NOMO-1 treated with DMSO at 0.1 percent for 48 hours (cell line): ENCODE data around the gene TMPRSS5.
"Not testable (repeated sequence)": the region's sequence is repeated elsewhere in the genome, so short reads cannot be mapped to it uniquely, and the experiment has no call there.

Experiments used
- DNase-seq: peaks from one replicate; lab custom pipeline; 2025; ENCODE audit not compliant: unreplicated experiment; lab: John Stamatoyannopoulos, UW

TMPRSS5 gene

GRCh38 chr11:113697756-113698407 lies 8.2 kb downstream of the TMPRSS5 start:
- no peak for DNase-seq

DNA sequence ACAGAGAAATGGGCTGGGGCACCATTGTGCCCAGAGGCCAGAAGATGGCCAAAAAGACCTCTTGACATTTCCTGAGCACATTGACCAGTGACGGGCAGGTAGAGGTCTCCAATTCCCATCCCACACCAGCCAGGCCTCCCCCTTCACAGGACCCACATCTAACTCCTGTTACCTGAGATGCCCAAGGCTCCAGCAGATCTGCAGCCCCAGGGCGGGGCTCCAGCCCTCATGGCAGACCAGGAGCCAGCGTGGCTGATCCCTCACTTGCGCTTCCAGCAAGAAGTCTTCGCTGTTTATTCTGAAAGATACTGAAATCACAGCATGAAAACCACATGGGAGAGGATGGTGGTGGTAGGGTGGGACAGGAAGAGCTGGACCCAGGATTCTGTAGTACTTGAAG lies 9.0 kb downstream of the TMPRSS5 start:
- DNase-seq, result no peak

GRCh38 chr11:113695207-113695606 lies 10.9 kb downstream of the TMPRSS5 start:
- DNase-seq, result no peak

GRCh38 chr11:113694390-113694789 lies 11.7 kb downstream of the TMPRSS5 start:
- no peak for DNase-seq

- no peak for DNase-seq
Measured at GRCh38 chr11:113693030-113693429, 13.1 kb downstream of the TMPRSS5 start.

DNA sequence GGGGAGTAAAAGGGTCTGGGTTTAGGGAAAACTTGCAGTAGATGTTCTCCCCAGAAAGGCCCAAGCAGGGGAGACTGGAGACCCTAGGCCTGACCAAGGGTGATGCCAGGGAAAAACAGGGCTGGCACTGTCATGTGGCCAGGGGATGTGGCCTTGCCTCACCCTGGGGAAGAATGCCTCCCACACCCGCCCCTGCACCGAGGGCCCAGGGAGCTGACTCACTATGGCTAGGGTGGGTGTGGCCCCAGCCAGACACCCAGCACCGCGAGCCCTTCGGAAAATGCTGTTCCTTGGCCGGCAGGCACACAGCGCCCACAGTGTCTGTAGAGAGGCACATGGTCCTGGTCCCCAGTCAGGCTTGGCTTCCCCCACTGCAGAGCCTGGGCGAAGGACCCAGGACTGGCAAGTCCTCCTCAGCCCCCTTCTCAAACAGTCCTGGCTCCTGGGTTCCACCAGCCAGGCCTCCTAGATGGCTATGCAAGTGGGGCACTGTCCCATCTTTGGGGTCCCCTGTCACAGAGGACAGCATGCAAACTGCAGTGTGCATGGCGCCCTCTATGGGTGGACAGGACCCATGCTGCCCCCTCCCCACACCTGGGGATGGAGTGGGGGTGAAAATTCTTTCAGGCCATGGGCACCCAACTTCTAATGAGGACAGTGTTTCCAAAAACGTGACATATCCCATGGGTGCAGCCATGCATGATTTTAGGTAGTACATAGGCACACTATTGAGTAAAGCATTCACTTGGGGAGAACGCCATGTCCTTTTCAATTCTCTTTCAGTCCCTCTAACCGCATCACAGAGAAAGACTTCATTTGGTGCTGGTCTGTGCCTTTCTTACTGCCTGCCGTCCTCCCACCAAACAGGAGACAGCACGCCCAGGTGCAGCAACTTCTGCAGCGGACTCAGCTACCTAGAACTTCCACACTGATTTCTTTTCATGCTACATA lies 15.2 kb downstream of the TMPRSS5 start:
- no peak for DNase-seq

- no peak for DNase-seq
Measured at GRCh38 chr11:113689768-113690618, 16.1 kb downstream of the TMPRSS5 start.

- no peak for DNase-seq
Measured at GRCh38 chr11:113685654-113686359, 20.3 kb downstream of the TMPRSS5 start.

DNA sequence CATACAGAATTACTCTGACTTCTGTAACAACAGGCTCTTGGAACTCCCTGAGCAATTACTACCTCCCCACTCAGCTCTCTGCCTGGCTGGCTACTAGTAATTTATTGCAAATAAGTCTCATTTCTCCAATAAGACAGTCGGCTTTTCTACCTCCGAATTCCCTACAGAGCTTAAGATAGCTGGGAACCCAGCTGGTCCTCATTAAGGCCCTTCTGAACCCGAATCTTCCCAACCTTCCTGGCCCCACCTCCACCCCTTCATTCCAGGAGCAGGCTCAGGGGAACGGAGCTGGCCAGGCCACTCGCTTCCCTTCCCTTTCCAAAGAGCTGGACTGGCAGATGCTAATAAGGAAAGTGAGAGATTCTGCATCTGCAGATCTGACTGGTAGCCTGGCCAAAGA lies 21.6 kb downstream of the TMPRSS5 start:
- no peak for DNase-seq

GRCh38 chr11:113683481-113684046 lies 22.5 kb downstream of the TMPRSS5 start:
- DNase-seq, result no peak

DNA sequence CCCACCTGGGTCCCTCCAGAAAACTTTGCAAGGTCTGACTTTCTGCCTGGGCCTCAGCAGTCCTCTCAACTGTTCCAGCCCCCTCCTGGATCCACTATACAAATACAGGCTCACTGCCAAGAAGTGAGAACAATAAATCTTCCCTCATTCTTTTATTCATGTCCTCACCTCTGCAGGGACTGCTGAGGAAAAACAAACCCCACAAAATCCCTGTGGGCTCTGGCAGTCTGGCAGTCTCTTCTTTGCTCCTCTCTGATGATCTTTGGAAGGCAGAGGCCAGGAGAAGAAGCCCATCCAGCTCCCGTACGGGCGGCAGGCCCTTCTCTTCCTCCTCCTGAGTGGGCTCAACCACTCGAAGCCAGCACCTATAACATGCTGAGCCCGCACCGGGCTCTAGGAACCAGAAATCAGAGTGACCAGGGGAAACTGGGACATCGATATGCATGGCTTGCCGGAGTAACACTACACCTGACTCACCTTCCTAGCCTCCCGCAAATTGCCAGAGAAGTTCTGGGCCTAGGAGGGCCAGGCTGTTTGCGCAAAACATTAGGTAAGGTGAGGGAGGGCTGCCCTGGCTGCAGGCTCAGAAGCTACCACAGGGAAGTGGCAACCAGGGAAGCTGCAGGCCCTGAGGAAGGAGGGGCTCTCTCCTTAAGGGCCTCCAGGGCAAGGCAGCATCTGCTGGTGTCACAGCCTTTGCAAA lies 24.2 kb downstream of the TMPRSS5 start:
- no peak for DNase-seq

DNA sequence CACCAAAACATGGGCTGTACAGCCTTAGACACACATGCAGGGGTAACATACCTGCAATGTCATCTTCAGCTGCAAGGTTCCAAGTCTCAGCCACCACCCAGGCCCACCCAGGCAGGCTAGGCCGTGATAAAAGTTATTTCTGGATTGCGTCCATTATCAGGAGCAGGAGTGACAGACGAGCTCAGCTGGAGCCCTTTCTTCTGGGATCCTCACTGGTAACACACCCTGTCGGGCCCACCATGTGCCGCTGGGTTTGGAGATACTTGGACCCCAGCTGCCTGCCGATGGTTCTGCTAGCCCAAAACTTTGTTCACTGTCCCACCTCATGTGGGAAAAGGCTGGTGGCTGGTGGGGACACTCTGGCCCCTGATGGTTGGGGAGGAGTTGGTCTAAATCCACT lies 24.8 kb downstream of the TMPRSS5 start:
- no peak for DNase-seq

DNA sequence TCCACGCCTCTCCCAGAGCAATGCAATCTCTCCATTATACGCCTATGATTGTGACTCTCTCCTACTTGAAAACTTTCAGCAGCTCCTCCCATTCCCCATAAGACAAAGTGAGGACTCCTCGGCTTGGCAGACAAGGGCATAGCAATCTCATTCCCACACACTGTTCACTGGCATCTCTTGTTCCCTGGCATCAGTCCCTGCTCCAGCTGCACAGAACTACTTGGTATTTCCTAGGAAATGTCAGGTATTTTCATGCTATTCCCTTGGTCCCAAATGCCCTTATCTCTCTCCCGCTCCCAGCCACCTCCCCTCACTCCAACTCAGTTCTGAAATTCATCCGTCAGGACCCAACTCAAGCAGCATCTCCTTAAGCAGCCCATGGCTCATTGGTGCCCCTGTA lies 28.4 kb downstream of the TMPRSS5 start:
- DNase-seq, result no peak

DNA sequence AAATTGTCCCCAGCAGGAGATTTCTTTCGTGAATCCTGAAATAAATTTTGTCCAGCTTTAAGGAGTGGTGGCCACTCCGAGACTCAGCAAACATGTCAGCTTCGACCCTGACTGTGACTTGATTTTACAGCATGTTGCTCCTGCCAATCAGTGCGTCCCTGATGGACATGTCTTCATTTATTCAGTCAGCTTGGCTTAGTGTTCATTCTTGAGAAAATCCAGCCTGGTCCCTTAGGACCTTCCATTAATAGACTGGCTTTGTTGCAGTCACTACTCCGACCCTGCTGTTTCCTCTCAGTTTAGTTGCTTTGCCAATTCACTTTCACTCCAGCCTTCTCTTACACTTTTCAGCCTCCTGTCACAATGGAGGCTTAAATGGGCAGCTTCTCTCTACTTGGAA lies 30.5 kb downstream of the TMPRSS5 start:
- no peak for DNase-seq

DNA sequence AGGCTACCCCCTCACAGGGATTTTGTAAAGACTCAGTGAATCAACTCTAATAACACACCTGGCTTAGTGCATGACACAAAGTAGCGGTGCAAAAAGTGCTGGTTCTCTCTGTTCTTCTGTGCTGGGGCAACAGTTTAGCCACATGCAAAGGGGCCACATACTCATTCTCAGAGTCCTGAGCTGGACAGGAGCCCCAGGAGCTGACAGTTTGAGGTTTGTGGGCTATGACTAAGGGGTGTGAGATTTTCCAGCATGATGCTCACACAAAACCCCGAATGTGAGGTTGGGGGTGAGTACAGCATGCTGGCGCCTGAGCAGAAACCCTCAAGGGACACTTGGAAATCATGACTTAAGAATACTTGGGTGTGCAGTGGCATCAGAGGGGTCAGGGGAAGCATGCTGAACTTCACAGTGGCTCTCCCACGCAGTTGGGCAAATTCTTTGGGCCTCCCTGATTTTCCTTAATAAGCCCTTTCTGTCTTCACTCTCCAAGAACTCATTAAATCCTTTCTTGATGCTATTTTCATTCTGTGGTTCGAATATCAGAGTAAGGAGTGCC lies 31.0 kb downstream of the TMPRSS5 start:
- peak; percentile 33 for DNase-seq

DNA sequence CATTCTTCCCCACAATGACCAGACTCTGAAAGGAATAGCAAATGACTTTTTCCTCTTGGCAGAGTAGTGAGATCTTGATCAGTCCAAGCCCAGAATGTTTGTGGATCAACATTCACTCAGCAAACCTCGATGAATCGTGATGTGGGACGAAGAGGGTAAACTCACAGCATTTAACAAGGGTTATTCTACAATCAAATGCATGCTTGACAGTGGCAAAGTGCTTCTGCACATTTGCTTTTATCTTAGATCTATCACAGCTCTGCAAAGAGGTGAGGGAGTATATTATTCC lies 31.8 kb downstream of the TMPRSS5 start:
- DNase-seq, result no peak

DNA sequence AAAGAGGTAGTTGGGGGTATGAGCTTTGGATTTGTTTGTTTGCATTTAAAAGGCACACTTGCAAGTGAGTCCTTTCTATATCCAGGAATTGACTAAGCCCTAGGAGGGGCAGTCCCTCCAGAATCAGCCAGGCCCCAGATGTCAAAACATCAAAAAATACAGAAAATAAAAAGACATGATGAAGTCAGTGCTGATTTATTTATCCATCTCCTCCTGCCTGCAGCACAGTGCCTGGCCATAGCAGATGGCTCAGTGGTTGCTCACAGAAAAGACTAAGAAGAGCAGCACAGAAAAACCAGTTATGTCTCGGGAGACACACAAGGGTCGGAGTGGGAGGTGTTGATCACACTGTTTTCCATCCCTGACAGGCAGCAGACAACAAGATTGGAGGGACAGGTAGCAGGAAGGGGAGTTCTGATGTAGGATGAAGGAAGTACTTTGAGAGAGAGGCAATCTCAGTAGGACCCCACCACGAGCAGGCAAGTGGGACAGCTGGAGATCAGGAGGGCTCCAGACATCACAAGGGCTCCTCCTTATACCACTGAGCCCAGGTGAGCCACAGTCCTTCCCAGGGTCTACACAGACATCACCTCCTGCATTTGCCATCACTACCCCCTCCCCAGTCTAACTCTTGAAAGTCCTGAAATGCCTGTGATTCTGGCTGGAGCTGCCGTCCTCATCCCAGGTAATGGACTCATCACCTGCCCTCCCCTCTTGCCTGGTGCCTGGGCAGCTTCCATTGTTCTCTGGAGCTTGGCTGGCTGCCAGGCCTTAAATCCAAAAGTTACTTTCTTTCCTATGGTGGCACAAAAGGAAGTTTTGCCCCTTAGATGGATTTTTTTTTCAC lies 32.3 kb downstream of the TMPRSS5 start:
- DNase-seq, result no peak

GRCh38 chr11:113671914-113672313 lies 34.2 kb downstream of the TMPRSS5 start:
- DNase-seq, result not testable (repeated sequence)

DNA sequence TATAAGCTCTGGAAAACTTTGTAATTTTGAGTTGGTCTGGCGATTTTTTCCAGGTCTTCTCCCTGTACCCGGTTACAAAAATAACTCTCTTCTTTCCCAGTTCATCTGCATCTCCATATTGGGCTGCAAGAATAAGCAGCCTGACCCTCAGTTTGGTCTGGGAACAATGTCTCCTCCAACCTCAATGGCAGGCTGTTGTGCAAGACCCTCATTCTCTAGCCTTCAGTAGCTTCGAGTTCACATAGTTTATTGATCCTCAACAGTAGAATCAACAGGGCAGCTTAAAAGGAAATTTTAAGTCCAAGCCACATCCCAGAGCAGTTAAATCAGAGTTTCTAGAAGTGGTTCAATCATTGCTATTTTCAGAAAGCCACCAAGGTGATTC lies 35.3 kb downstream of the TMPRSS5 start:
- no peak for DNase-seq
